GM12878 (cell line): ENCODE data around the gene PRR16. TPM values are rescaled to one million over a fixed set of nuclear protein-coding genes. Genes with fewer than 3 reads are reported as not detected.

Source experiments
- ATAC-seq: fragments of 200-7000 bp; cut with Tn5 transposase; 3 replicates; pipeline ENCODE4 v1.9.1; 2020; ENCODE audit warnings: mild to moderate bottlenecking, moderate library complexity
- BruUV-seq: library from RNA; stranded (reverse); fragments of 400-500 nt; replicated peaks from 2 replicates; lab custom pipeline; 2021; lab: Mats Ljungman, UMichigan
- CTCF ChIA-PET: fragments of 300-600 bp; sonication (Branson Sonifier 250); formaldehyde crosslinking; extraction: SDS; loops from one replicate; lab custom pipeline; 2021; ENCODE audit warnings: inconsistent platforms; lab: Yijun Ruan, JAX
- POLR2A ChIA-PET: fragments of 350-600 bp; formaldehyde crosslinking; extraction: SDS; loops from one replicate; lab custom pipeline; 2021; ENCODE audit warnings: inconsistent platforms; lab: Charles Lee
- RAD21 ChIA-PET: fragments of 300-600 bp; sonication (Branson Sonifier 250); formaldehyde crosslinking; loops from one replicate; lab custom pipeline; 2023; ENCODE audit warnings: antibody characterized with exemption; ENCODE audit not compliant: unreplicated experiment; lab: Charles Lee
- SMC1A ChIA-PET: fragments of 300-600 bp; sonication (Branson Sonifier 250); formaldehyde crosslinking; loops from one replicate; lab custom pipeline; 2023; ENCODE audit not compliant: unreplicated experiment, uncharacterized antibody; lab: Charles Lee
- DNase-seq: peaks from one replicate; pipeline ENCODE4 v3.0.0-alpha.2; 2011; ENCODE audit warnings: low read depth, low spot score
- FAIRE-seq: peaks from 3 replicates; lab custom pipeline; 2011; peaks lifted over from hg19 to GRCh38; lab: Jason Lieb, UNC
- H2AFZ ChIP-seq: 2 replicates; pipeline ENCODE4 v1.6.0; 2011; ENCODE audit warnings: low read depth, low read length, control low read depth; ENCODE audit not compliant: control insufficient read depth
- H3K27ac ChIP-seq: 2 replicates; pipeline ENCODE4 v1.5.1; 2011; ENCODE audit warnings: control low read depth; ENCODE audit not compliant: control insufficient read depth, insufficient read depth
- H3K27me3 ChIP-seq, 2 experiments: replicated peaks in 1 of 2; 2 replicates each; pipeline versions ENCODE4 v1.6.0 to v1.6.1; 2011; ENCODE audit warnings: low read length in 1 of 2; ENCODE audit not compliant: control insufficient read depth in 2 of 2, insufficient read depth in 2 of 2
- H3K36me3 ChIP-seq, 2 experiments: 2 replicates each; pipeline ENCODE4 v1.5.1; 2011; ENCODE audit warnings: low read length in 1 of 2; ENCODE audit not compliant: control insufficient read depth in 2 of 2, insufficient read depth in 2 of 2
- H3K4me1 ChIP-seq: 2 replicates; pipeline ENCODE4 v1.6.1; 2011; ENCODE audit warnings: mild to moderate bottlenecking, low read length, moderate library complexity, mixed read lengths; ENCODE audit not compliant: control insufficient read depth, insufficient read depth
- H3K4me2 ChIP-seq: 2 replicates; pipeline ENCODE4 v1.6.0; 2011; ENCODE audit warnings: control low read depth; ENCODE audit not compliant: control insufficient read depth, insufficient read depth
- H3K4me3 ChIP-seq: fragments of 200-600 bp; sonication (generic); 2 replicates; pipeline ENCODE4 v1.5.1; 2016
- H3K79me2 ChIP-seq: 2 replicates; pipeline ENCODE4 v1.6.0; 2011; ENCODE audit warnings: low read length; ENCODE audit not compliant: control insufficient read depth, insufficient read depth
- H3K9ac ChIP-seq: 2 replicates; pipeline ENCODE4 v1.8.0; 2011; ENCODE audit warnings: low read length, control low read depth, mixed read lengths; ENCODE audit not compliant: control insufficient read depth, insufficient read depth
- H3K9me3 ChIP-seq: replicated peaks from 3 replicates; pipeline ENCODE4 v1.5.1; 2011; ENCODE audit warnings: mild to moderate bottlenecking, low read length; ENCODE audit not compliant: control insufficient read depth, insufficient read depth
- H4K20me1 ChIP-seq: 2 replicates; pipeline ENCODE4 v1.6.0; 2011; ENCODE audit not compliant: control insufficient read depth, insufficient read depth
- BCL3 ChIP-seq: IDR thresholded peaks from 2 replicates; pipeline ENCODE4 v1.6.1; 2011; ENCODE audit warnings: borderline replicate concordance, low read depth, mild to moderate bottlenecking, moderate library complexity, low read length; ENCODE audit not compliant: insufficient read depth, poor library complexity, severe bottlenecking
- BRCA1 ChIP-seq: IDR thresholded peaks from 2 replicates; pipeline ENCODE4 v1.6.1; 2011; ENCODE audit warnings: low read depth, low read length, improper control_type of control experiment
- ELK1 ChIP-seq: IDR thresholded peaks from 2 replicates; pipeline ENCODE4 v1.6.1; 2012; ENCODE audit warnings: low read depth, low read length, improper control_type of control experiment
- FOXK2 ChIP-seq: fragments of 450-650 bp; IDR thresholded peaks from 2 replicates; pipeline ENCODE4 v1.6.1; 2017; ENCODE audit warnings: mild to moderate bottlenecking, moderate library complexity
- JUNB ChIP-seq: IDR thresholded peaks from 2 replicates; pipeline ENCODE4 v1.6.1; 2016; ENCODE audit warnings: antibody characterized with exemption, mild to moderate bottlenecking
- POLR2AphosphoS2 ChIP-seq: IDR thresholded peaks from 2 replicates; pipeline ENCODE4 v1.6.1; 2011; ENCODE audit warnings: low read depth, mild to moderate bottlenecking, low read length, improper control_type of control experiment, moderate library complexity
- REST ChIP-seq: IDR thresholded peaks from 2 replicates; pipeline ENCODE4 v1.6.1; 2012; ENCODE audit warnings: mild to moderate bottlenecking, low read depth, low read length
- RUNX3 ChIP-seq: IDR thresholded peaks from 2 replicates; pipeline ENCODE4 v1.6.1; 2012; ENCODE audit warnings: low read length, inconsistent platforms
- WGBS: methylation state at CpG from one replicate; pipeline ENCODE4 v1.1.6; 2016; ENCODE audit warnings: low lambda C conversion rate; ENCODE audit not compliant: insufficient replicate concordance, insufficient coverage; ENCODE audit errors: missing lambda C conversion rate; 5-methylcytosine and 5-hydroxymethylcytosine counted together
- in situ Hi-C: fragments of 300-500 bp; cut with MboI; formaldehyde crosslinking; loops from 9 replicates; pipeline ENCODE4 v1.14.3; 2018; ENCODE audit warnings: mixed read lengths
- intact Hi-C: fragments of 100-400 bp; cut with micrococcal nuclease; formaldehyde crosslinking; loops from one replicate; pipeline ENCODE4 v1.14.2; 2022; ENCODE audit not compliant: unreplicated experiment
- polyA plus RNA-seq, 11 experiments: library from polyadenylated mRNA; depleted of rRNA in 4 of 11; unstranded in 6 of 11; stranded (reverse) in 5 of 11; fragments of >200 nt; fragmentation: Nextera tagmentation in 4 of 11; fragmentation: Illumina TruSeq in 1 of 11; extraction: Ambion mirVana in 4 of 11; extraction: Trizol in 1 of 11; gene quantifications; 1 replicate in 1 of 11; 2 replicates in 10 of 11; pipeline versions ENCODE4 v1.2.1 to v1.2.3, GENCODE V29; 2011 to 2016; ENCODE audit warnings: inconsistent platforms in 2 of 11, missing spikeins in 2 of 11, low read depth in 1 of 11
- total RNA-seq, 4 experiments: library from RNA; depleted of rRNA in 3 of 4; stranded (reverse); fragments of >200 nt in 3 of 4; fragmentation: Illumina TruSeq in 1 of 4; extraction: Trizol in 1 of 4; gene quantifications; 2 replicates each; pipeline versions ENCODE4 v1.2.1 to v1.2.3, GENCODE V29; 2013 to 2021

PRR16 gene
- total and polyA plus RNA-seq, 10 of the 15 experiments (the other 5 are each of a cell fraction or from before 2014, with no cell fraction given): not detected

GRCh38 chr5:120605325-120606079, 141.4 kb downstream of the PRR16 start (continued):
- TF ChIP-seq BCL3: no peak
- TF ChIP-seq ELK1: no peak
- no peak for TF ChIP-seq POLR2AphosphoS2

- CTCF ChIA-PET: no interaction called here
- no peak overlapping the region for H3K4me2 ChIP-seq
- SMC1A ChIA-PET: no interaction called here
- H2AFZ ChIP-seq: no peak overlapping the region
- POLR2A ChIA-PET: no interaction called here
- no peak for FAIRE-seq
- no peaks in the 10 kb centered on the region for H3K79me2 ChIP-seq
- H3K36me3 ChIP-seq: no peaks in the 10 kb centered on the region
- ATAC-seq: no peak
- no peaks in the 10 kb centered on the region for H3K27me3 ChIP-seq
- WGBS: 4% methylated on average over 1 of the region's 1 CpG
- intact Hi-C loops (no loop called here), in situ Hi-C loops (no loop called here)
- DNase-seq: no peak
- RAD21 ChIA-PET: no interaction called here
- no peaks in the 10 kb centered on the region for H4K20me1 ChIP-seq
- BruUV-seq: no TSS peak
- no peaks in the 10 kb centered on the region for H3K4me1 ChIP-seq
- TF ChIP-seq FOXK2: no peak
- no peak for TF ChIP-seq JUNB
- no peak for TF ChIP-seq RUNX3
- no peak for TF ChIP-seq ELK1
- no peak for TF ChIP-seq REST
- TF ChIP-seq BRCA1: no peak
- H3K9me3 ChIP-seq: no peaks in the 10 kb centered on the region
- H3K27ac ChIP-seq: no peak overlapping the region
- H3K9ac ChIP-seq: no peak overlapping the region
- no peak overlapping the region for H3K4me3 ChIP-seq
Measured at GRCh38 chr5:120609570-120609969, 145.5 kb downstream of the PRR16 start.
